Effector memory CD4-positive, alpha-beta T cell (primary cell): ENCODE measurements around the gene KLF6.
"Not testable (repeated sequence)": the region's sequence is repeated elsewhere in the genome, so short reads cannot be mapped to it uniquely, and the experiment has no call there.

Source experiments
- DNase-seq, 3 donors: peaks; one replicate each; pipeline ENCODE4 v3.0.0-alpha.2; 2020
- H3K27ac ChIP-seq: 2 replicates; pipeline ENCODE4 v1.7.0; 2013; ENCODE audit warnings: mild to moderate bottlenecking, low read length, moderate library complexity; ENCODE audit not compliant: insufficient read depth, poor library complexity, severe bottlenecking
- H3K27me3 ChIP-seq: replicated peaks from 2 replicates; pipeline ENCODE4 v1.7.0; 2013; ENCODE audit warnings: mild to moderate bottlenecking, low read length; ENCODE audit not compliant: insufficient read depth, control insufficient read depth, poor library complexity, severe bottlenecking
- H3K36me3 ChIP-seq: 2 replicates; pipeline ENCODE4 v1.7.0; 2013; ENCODE audit warnings: mild to moderate bottlenecking, low read length, moderate library complexity; ENCODE audit not compliant: control insufficient read depth, insufficient read depth
- H3K4me1 ChIP-seq: 2 replicates; pipeline ENCODE4 v1.7.0; 2013; ENCODE audit warnings: low read length, mild to moderate bottlenecking; ENCODE audit not compliant: control insufficient read depth, insufficient read depth, poor library complexity, severe bottlenecking
- H3K4me3 ChIP-seq: 2 replicates; pipeline ENCODE4 v1.7.0; 2013; ENCODE audit warnings: low read length, low read depth, mild to moderate bottlenecking; ENCODE audit not compliant: insufficient read depth, poor library complexity, severe bottlenecking
- H3K9me3 ChIP-seq: 2 replicates; pipeline ENCODE4 v1.7.0; 2013; ENCODE audit warnings: mild to moderate bottlenecking, low read length, moderate library complexity; ENCODE audit not compliant: control insufficient read depth

Gene KLF6

DNA sequence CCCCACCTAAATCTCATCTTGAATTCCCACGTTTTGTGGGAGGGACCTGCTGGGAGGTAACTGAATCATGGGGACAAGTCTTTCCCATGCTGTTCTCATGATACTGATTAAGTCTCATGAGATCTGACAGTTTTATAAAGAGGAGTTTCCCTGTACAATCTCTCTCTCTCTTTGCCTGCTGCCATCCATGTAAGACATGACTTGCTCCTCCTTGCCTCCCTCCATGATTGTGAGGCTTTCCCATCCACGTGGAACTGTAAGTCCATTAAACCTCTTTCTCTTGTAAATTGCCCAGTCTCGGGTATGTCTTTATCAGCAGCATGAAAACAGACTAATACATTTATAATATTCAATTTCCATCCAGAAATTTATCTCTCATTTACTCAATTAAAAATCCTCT is 52.8 kb downstream of the KLF6 start:
- H3K36me3 ChIP-seq, H3K27me3 ChIP-seq, H3K4me1 ChIP-seq, H3K9me3 ChIP-seq, H3K27ac ChIP-seq, H3K4me3 ChIP-seq, DNase-seq: not testable (repeated sequence)

DNA sequence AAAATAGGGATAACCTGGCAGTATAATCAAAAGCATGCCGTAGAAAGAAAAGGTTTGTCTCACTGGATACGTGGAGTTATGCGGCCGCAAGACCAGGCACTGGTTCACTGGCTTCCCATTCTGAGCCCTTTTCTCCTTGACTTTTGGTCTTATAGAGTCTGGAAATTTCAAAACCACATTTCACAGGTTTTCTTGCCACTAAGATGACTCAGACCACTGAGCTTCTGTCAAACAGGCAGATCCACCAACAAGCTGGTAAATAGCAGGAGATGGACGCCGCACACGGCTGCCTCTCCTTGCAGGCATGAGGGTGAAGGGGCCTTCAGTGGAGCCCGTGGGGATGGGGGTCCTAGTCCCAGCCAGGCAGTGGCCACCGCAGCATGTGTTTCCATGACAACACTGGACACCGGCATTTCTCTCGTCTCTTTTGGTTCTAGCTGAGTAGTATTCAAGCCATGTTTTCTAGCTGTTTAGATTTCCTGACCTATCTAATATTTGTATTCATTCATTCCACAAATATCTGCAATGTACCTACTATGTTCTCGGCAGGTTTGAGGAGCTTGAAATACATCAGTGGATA is 55.5 kb downstream of the KLF6 start:
- no peak overlapping the region for H3K27ac ChIP-seq
- H3K9me3 ChIP-seq = no peaks in the 10 kb centered on the region
- H3K4me3 ChIP-seq = no peak overlapping the region
- H3K4me1 ChIP-seq = no peaks in the 10 kb centered on the region
- no peaks in the 10 kb centered on the region for H3K27me3 ChIP-seq
- DNase-seq = no peak
- H3K36me3 ChIP-seq = no peaks in the 10 kb centered on the region

GRCh38 chr10:3728563-3728962 is 56.4 kb downstream of the KLF6 start:
- Histone ChIP-seq H3K36me3 (no peaks in the 10 kb centered on the region), H3K4me3 (no peak overlapping the region), H3K9me3 (no peaks in the 10 kb centered on the region), H3K27ac (no peak overlapping the region), H3K4me1 (no peaks in the 10 kb centered on the region), H3K27me3 (no peaks in the 10 kb centered on the region)
- DNase-seq = no peak

- H3K36me3 ChIP-seq = no peaks in the 10 kb centered on the region
- no peaks in the 10 kb centered on the region for H3K27me3 ChIP-seq
- no peaks in the 10 kb centered on the region for H3K9me3 ChIP-seq
- no peaks in the 10 kb centered on the region for H3K4me1 ChIP-seq
- H3K4me3 ChIP-seq = no peak overlapping the region
- no peak for DNase-seq
- H3K27ac ChIP-seq = no peak overlapping the region
These were observed 57.7 kb downstream of the KLF6 start for GRCh38 chr10:3727268-3727667.
